H7 (cell line): ENCODE results near the gene MAST3. TPM values are rescaled to one million over a fixed set of nuclear protein-coding genes. Genes with fewer than 3 reads are reported as not detected.

ENCODE experiments used
- DNase-seq: peaks from one replicate; pipeline ENCODE4 v3.0.0; 2012
- H3K27me3 ChIP-seq: 2 replicates; pipeline ENCODE4 v1.6.0; 2011; ENCODE audit warnings: mild to moderate bottlenecking, low read length; ENCODE audit not compliant: control insufficient read depth, insufficient read depth
- H3K36me3 ChIP-seq: replicated peaks from 2 replicates; pipeline ENCODE4 v1.5.1; 2011; ENCODE audit warnings: low read length; ENCODE audit not compliant: control insufficient read depth, insufficient read depth
- H3K4me3 ChIP-seq: 2 replicates; pipeline ENCODE4 v1.5.1; 2011; ENCODE audit warnings: low read depth, mild to moderate bottlenecking, control low read depth, low read length, moderate library complexity; ENCODE audit not compliant: insufficient read depth
- total RNA-seq: library from RNA; depleted of rRNA; stranded (reverse); fragments of >200 nt; shearing (Covaris generic); gene quantifications from 2 replicates; pipeline ENCODE4 v1.2.3, GENCODE V29; 2014; rRNA removed

Gene MAST3
- total RNA-seq, 1 experiment from 2014 or later: 2.4 TPM

DNA sequence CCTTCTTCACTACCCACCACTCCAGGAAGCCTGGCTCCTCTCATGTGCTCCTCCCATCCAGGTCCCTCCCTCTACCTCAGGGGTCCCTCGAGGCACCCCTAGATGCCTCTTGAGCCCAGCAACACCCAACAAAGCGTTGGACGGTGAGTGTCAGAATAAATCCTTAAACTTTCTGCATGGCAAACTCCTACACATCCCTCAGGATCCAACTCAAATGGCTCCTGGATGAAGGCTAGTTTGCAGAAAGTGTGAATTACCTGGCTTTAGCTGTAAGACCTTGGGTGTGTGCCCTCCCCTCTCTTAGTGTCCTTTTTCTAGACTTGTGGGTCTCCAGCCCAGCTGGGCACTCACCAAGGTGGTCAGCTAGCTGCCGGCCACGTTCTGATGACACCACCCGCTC, 100.8 kb downstream of the MAST3 start:
- Histone ChIP-seq H3K4me3 (no peak overlapping the region), H3K36me3 (peaks cover 25% of the 10 kb centered on the region)

More for the DNA sequence above, 100.8 kb downstream of the MAST3 start:
- no peak for DNase-seq
- peaks cover 3% of the 10 kb centered on the region; the same call in 1 of the 2 replicates for H3K27me3 ChIP-seq

Other genes starting within 250 kb of the MAST3 start
- gene JAK3, start 249.8 kb upstream of the MAST3 start, total RNA-seq: 2.5 and 2.7 TPM in 2 replicates
- gene RPL18A, start 237.9 kb upstream of the MAST3 start, total RNA-seq: 2,178 and 2,213 TPM in 2 replicates
- 1.5 and 1.6 TPM in 2 replicates for gene SLC5A5, start 225.8 kb upstream of the MAST3 start, total RNA-seq
- 39.7 and 55.4 TPM in 2 replicates for gene CCDC124, start 164.8 kb upstream of the MAST3 start, total RNA-seq
- gene KCNN1, start 130.7 kb upstream of the MAST3 start, total RNA-seq: 4.3 and 7.4 TPM in 2 replicates
- gene ARRDC2, start 89.6 kb upstream of the MAST3 start, total RNA-seq: 4.8 and 14.0 TPM in 2 replicates
- gene IL12RB1, start 10.8 kb upstream of the MAST3 start, total RNA-seq: not detected in 2 replicates
- gene PIK3R2, start 55.4 kb downstream of the MAST3 start, total RNA-seq: 26.7 and 29.0 TPM in 2 replicates
- gene IFI30, start 76.0 kb downstream of the MAST3 start, total RNA-seq: 47.3 and 53.4 TPM in 2 replicates
- gene MPV17L2, start 95.4 kb downstream of the MAST3 start, total RNA-seq: 29.2 and 45.0 TPM in 2 replicates
- 6.1 and 8.6 TPM in 2 replicates for gene RAB3A, start 106.3 kb downstream of the MAST3 start, total RNA-seq
- 0.52 and 1.4 TPM in 2 replicates for gene PDE4C, start 128.7 kb downstream of the MAST3 start, total RNA-seq
- gene IQCN, start 176.7 kb downstream of the MAST3 start, total RNA-seq: 0.55 and 0.76 TPM in 2 replicates
- 173 and 181 TPM in 2 replicates for gene JUND, start 183.8 kb downstream of the MAST3 start, total RNA-seq
- gene LSM4, start 225.3 kb downstream of the MAST3 start, total RNA-seq: 787 and 838 TPM in 2 replicates
- gene PGPEP1, start 242.8 kb downstream of the MAST3 start, total RNA-seq: 11.5 and 13.6 TPM in 2 replicates